GM19372 (cell line): Measurements from ENCODE around the gene TWSG1.
"Not testable (repeated sequence)": the region's sequence is repeated elsewhere in the genome, so short reads cannot be mapped to it uniquely, and the experiment has no call there.

Experiments
- ATAC-seq: cut with Tn5 transposase; IDR thresholded peaks from one replicate; pipeline ENCODE4 v1.9.1; 2021; ENCODE audit warnings: mild to moderate bottlenecking, low read depth, moderate library complexity; ENCODE audit not compliant: unreplicated experiment

Gene TWSG1

GRCh38 chr18:9334973-9335696, 562 bp downstream of the TWSG1 start:
- peak; percentile 39 for ATAC-seq

GRCh38 chr18:9335697-9336045, 1.1 kb downstream of the TWSG1 start:
- ATAC-seq, result no peak

- ATAC-seq, result no peak
Measured at GRCh38 chr18:9336827-9337226, 2.3 kb downstream of the TWSG1 start.

GRCh38 chr18:9337873-9338272, 3.3 kb downstream of the TWSG1 start:
- ATAC-seq, result no peak

GRCh38 chr18:9340472-9340871, 5.9 kb downstream of the TWSG1 start:
- no peak for ATAC-seq

GRCh38 chr18:9343577-9343976, 9.0 kb downstream of the TWSG1 start:
- ATAC-seq, result no peak

GRCh38 chr18:9346775-9347174, 12.2 kb downstream of the TWSG1 start:
- ATAC-seq, result no peak

GRCh38 chr18:9348079-9348671, 13.6 kb downstream of the TWSG1 start:
- ATAC-seq, result no peak

GRCh38 chr18:9348766-9349165, 14.2 kb downstream of the TWSG1 start:
- ATAC-seq, result no peak

GRCh38 chr18:9353596-9353995, 19.0 kb downstream of the TWSG1 start:
- peak; percentile 78 for ATAC-seq

GRCh38 chr18:9354256-9354655, 19.7 kb downstream of the TWSG1 start:
- ATAC-seq, result no peak

- no peak for ATAC-seq
Measured at GRCh38 chr18:9356976-9357375, 22.4 kb downstream of the TWSG1 start.

- no peak for ATAC-seq
Measured at GRCh38 chr18:9359796-9360195, 25.2 kb downstream of the TWSG1 start.

GRCh38 chr18:9361191-9361590, 26.6 kb downstream of the TWSG1 start:
- no peak for ATAC-seq

- ATAC-seq, result no peak
Measured at GRCh38 chr18:9362869-9363268, 28.3 kb downstream of the TWSG1 start.

- ATAC-seq, result no peak
Measured at GRCh38 chr18:9364242-9364641, 29.7 kb downstream of the TWSG1 start.

GRCh38 chr18:9365406-9365805, 30.8 kb downstream of the TWSG1 start:
- no peak for ATAC-seq

GRCh38 chr18:9366126-9366714, 31.6 kb downstream of the TWSG1 start:
- ATAC-seq, result no peak

- ATAC-seq, result not testable (repeated sequence)
Measured at GRCh38 chr18:9373254-9373653, 38.7 kb downstream of the TWSG1 start.

- ATAC-seq, result no peak
Measured at GRCh38 chr18:9379118-9379517, 44.5 kb downstream of the TWSG1 start.

GRCh38 chr18:9380101-9380500, 45.5 kb downstream of the TWSG1 start:
- ATAC-seq, result no peak
